GM23338 (cell line): ENCODE measurements around the gene DYNLT2. TPM values are rescaled to one million over a fixed set of nuclear protein-coding genes. Genes with fewer than 3 reads are reported as not detected.
"Not testable (repeated sequence)": the region's sequence is repeated elsewhere in the genome, so short reads cannot be mapped to it uniquely, and the experiment has no call there.

Experiments
- ATAC-seq: fragments of 200-7000 bp; cut with Tn5 transposase; 3 replicates; pipeline ENCODE4 v1.9.1; 2020
- DNase-seq: peaks from one replicate; pipeline ENCODE4 v3.0.0-alpha.2; 2015; ENCODE audit warnings: low spot score
- H2AFZ ChIP-seq: fragments of 200-600 bp; sonication (generic); 2 replicates; pipeline ENCODE4 v1.8.0; 2016; ENCODE audit warnings: antibody characterized with exemption, mild to moderate bottlenecking, moderate library complexity
- H3F3A ChIP-seq: fragments of 200-600 bp; sonication (generic); replicated peaks from 2 replicates; pipeline ENCODE4 v1.8.0; 2017; ENCODE audit warnings: antibody characterized with exemption, mixed run types, low read depth
- H3K27ac ChIP-seq: fragments of 200-600 bp; sonication (generic); 2 replicates; pipeline ENCODE4 v1.6.1; 2016; ENCODE audit warnings: low read depth
- H3K27me3 ChIP-seq: fragments of 200-600 bp; sonication (generic); 2 replicates; pipeline ENCODE4 v1.8.0; 2016; ENCODE audit warnings: mild to moderate bottlenecking, mixed run types, moderate library complexity; ENCODE audit not compliant: insufficient read depth
- H3K36me3 ChIP-seq: fragments of 200-600 bp; sonication (generic); 2 replicates; pipeline ENCODE4 v1.8.0; 2016; ENCODE audit warnings: mild to moderate bottlenecking; ENCODE audit not compliant: insufficient read depth
- H3K4me1 ChIP-seq: fragments of 200-600 bp; sonication (generic); 2 replicates; pipeline ENCODE4 v1.8.0; 2016; ENCODE audit warnings: mild to moderate bottlenecking, moderate library complexity; ENCODE audit not compliant: insufficient read depth
- H3K4me2 ChIP-seq: fragments of 200-600 bp; sonication (generic); 2 replicates; pipeline ENCODE4 v1.7.1; 2017; ENCODE audit warnings: mixed run types
- H3K4me3 ChIP-seq: fragments of 200-600 bp; sonication (generic); 2 replicates; pipeline ENCODE4 v1.6.1; 2016; ENCODE audit warnings: mixed run types
- H3K79me2 ChIP-seq: fragments of 200-600 bp; sonication (generic); replicated peaks from 2 replicates; pipeline ENCODE4 v1.8.0; 2017; ENCODE audit warnings: mild to moderate bottlenecking; ENCODE audit not compliant: insufficient read depth
- H3K9me2 ChIP-seq: fragments of 200-600 bp; sonication (generic); 2 replicates; pipeline ENCODE4 v1.8.0; 2017; ENCODE audit not compliant: insufficient read depth
- H4K20me1 ChIP-seq: fragments of 200-600 bp; sonication (generic); replicated peaks from 2 replicates; pipeline ENCODE4 v1.8.0; 2017; ENCODE audit warnings: mild to moderate bottlenecking; ENCODE audit not compliant: insufficient read depth
- H3K27ac Mint-ChIP-seq: 2 replicates; pipeline ENCODE4 v1.8.0; 2020; ENCODE audit warnings: inconsistent platforms, mild to moderate bottlenecking, moderate library complexity, mixed read lengths
- H3K27me3 Mint-ChIP-seq: 3 replicates; pipeline ENCODE4 v1.8.0; 2022; ENCODE audit warnings: low read depth, mild to moderate bottlenecking, moderate library complexity, mixed read lengths, inconsistent platforms; ENCODE audit not compliant: insufficient read depth, poor library complexity
- H3K36me3 Mint-ChIP-seq: 3 replicates; pipeline ENCODE4 v1.8.0; 2021; ENCODE audit warnings: low read depth, mild to moderate bottlenecking, inconsistent platforms, moderate library complexity, mixed read lengths
- H3K4me1 Mint-ChIP-seq: 3 replicates; pipeline ENCODE4 v1.8.0; 2020; ENCODE audit warnings: mild to moderate bottlenecking, inconsistent platforms, mixed read lengths
- H3K4me3 Mint-ChIP-seq: 3 replicates; pipeline ENCODE4 v1.8.0; 2021; ENCODE audit warnings: moderate library complexity, mild to moderate bottlenecking, inconsistent platforms, mixed read lengths
- H3K9me3 Mint-ChIP-seq: 3 replicates; pipeline ENCODE4 v1.8.0; 2020; ENCODE audit warnings: moderate library complexity, mild to moderate bottlenecking, inconsistent platforms, mixed read lengths
- CREB1 ChIP-seq: fragments of 250-450 bp; sonication (Bioruptor Pico); IDR thresholded peaks from 2 replicates; pipeline ENCODE4 v1.5.0; 2020; ENCODE audit warnings: low read depth, mild to moderate bottlenecking, moderate library complexity
- JUNB ChIP-seq: IDR thresholded peaks from one replicate; pipeline ENCODE4 v1.6.1; 2016; ENCODE audit warnings: antibody characterized with exemption; ENCODE audit not compliant: unreplicated experiment
- POLR2AphosphoS5 ChIP-seq: IDR thresholded peaks from 2 replicates; pipeline ENCODE4 v1.6.1; 2016; ENCODE audit warnings: antibody characterized with exemption, low read depth
- STAT1 ChIP-seq: IDR thresholded peaks from one replicate; pipeline ENCODE4 v1.6.1; 2016; ENCODE audit warnings: antibody characterized with exemption; ENCODE audit not compliant: unreplicated experiment
- ZNF331 ChIP-seq: fragments of 250-450 bp; sonication (Bioruptor Pico); IDR thresholded peaks from 2 replicates; pipeline ENCODE4 v1.5.0; 2020; ENCODE audit warnings: low read depth, mild to moderate bottlenecking, moderate library complexity
- ZNF462 ChIP-seq: fragments of 250-450 bp; sonication (Bioruptor Pico); IDR thresholded peaks from 2 replicates; pipeline ENCODE4 v1.5.0; 2020; ENCODE audit warnings: mild to moderate bottlenecking, moderate library complexity
- polyA plus RNA-seq: library from polyadenylated mRNA; unstranded; fragments of >200 nt; fragmentation: Nextera tagmentation; extraction: Ambion mirVana; gene quantifications from 2 replicates; pipeline ENCODE4 v1.2.1, GENCODE V29; 2016
- total RNA-seq: library from RNA; depleted of rRNA; stranded (reverse); fragments of >200 nt; shearing (Covaris generic); gene quantifications from 2 replicates; pipeline ENCODE4 v1.2.3, GENCODE V29; 2014
- TF ChIP-seq, protein P1 (sequence below), 2 experiments: fragments of 200-600 bp in 1 of 2; sonication (generic) in 1 of 2; conservative IDR thresholded peaks; 2 replicates each; pipeline versions ENCODE4 v1.5.1 to v1.6.1; 2016 to 2017; ENCODE audit warnings: antibody characterized with exemption in 2 of 2, low read depth in 2 of 2, mild to moderate bottlenecking in 2 of 2, moderate library complexity in 1 of 2
- TF ChIP-seq, protein P2 (sequence below): IDR thresholded peaks from 2 replicates; pipeline ENCODE4 v1.6.1; 2016; ENCODE audit warnings: antibody characterized with exemption

The DYNLT2 gene
- total and polyA plus RNA-seq, 2 experiments from 2014 or later = 2.8 to 4.4 TPM

- peaks cover 82% of the 10 kb centered on the region for H3K79me2 ChIP-seq
- H3F3A ChIP-seq, H3K27me3 ChIP-seq, H3K27ac ChIP-seq, H3K27ac Mint-ChIP-seq, H3K4me2 ChIP-seq, ATAC-seq, H3K27me3 Mint-ChIP-seq, H3K4me3 ChIP-seq, H3K9me2 ChIP-seq, H3K9me3 Mint-ChIP-seq, H3K4me3 Mint-ChIP-seq, H2AFZ ChIP-seq, H3K36me3 ChIP-seq: not testable (repeated sequence)
- peaks cover 21% of the 10 kb centered on the region for H3K4me1 Mint-ChIP-seq
- peaks cover 12% of the 10 kb centered on the region; the same call in 1 of the 2 replicates for H4K20me1 ChIP-seq
- peak; percentile 71 for DNase-seq
- H3K36me3 Mint-ChIP-seq = peaks cover 54% of the 10 kb centered on the region
- peaks cover 11% of the 10 kb centered on the region for H3K4me1 ChIP-seq
- TF ChIP-seq, protein P1, sequence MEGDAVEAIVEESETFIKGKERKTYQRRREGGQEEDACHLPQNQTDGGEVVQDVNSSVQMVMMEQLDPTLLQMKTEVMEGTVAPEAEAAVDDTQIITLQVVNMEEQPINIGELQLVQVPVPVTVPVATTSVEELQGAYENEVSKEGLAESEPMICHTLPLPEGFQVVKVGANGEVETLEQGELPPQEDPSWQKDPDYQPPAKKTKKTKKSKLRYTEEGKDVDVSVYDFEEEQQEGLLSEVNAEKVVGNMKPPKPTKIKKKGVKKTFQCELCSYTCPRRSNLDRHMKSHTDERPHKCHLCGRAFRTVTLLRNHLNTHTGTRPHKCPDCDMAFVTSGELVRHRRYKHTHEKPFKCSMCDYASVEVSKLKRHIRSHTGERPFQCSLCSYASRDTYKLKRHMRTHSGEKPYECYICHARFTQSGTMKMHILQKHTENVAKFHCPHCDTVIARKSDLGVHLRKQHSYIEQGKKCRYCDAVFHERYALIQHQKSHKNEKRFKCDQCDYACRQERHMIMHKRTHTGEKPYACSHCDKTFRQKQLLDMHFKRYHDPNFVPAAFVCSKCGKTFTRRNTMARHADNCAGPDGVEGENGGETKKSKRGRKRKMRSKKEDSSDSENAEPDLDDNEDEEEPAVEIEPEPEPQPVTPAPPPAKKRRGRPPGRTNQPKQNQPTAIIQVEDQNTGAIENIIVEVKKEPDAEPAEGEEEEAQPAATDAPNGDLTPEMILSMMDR (conservative IDR thresholded peaks at IDR 0.05; ENCODE audit: low read depth in 2 of 2) = peak; percentile 67 to 80
- 0 out of 2 replicates have a peak, but pooled peaks have one; percentile 17 for TF ChIP-seq ZNF462 (CRISPR knock-in tag)
Measured at GRCh38 chr6:169697115-169697514, 54.3 kb downstream of the DYNLT2 start.

DNA sequence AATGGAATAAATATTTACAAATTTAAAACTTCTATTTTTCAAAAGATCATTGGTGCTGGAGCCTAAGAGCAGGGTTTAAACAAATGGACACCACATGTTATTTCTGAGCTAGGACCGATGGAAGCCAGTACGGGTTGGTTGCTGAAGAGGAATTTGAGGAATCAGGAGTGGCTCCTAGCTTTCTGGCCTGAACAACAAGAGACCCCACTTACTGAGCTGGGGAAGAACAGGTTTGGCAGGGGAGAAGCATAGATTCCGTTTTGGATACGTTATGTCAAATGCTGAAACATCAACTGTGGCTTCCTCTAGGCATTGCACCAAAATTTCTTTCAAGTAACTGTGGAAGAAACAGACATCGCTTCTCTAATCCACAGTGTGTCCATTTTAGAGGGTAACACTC is 56.2 kb downstream of the DYNLT2 start:
- H3K27me3 ChIP-seq = no peaks in the 10 kb centered on the region
- DNase-seq (no peak), ATAC-seq (no peak)
- H3K27ac ChIP-seq = no peak overlapping the region
- Mint-ChIP-seq H3K36me3 (peaks cover 65% of the 10 kb centered on the region), H3K4me1 (peaks cover 19% of the 10 kb centered on the region), H3K9me3 (peaks cover 8% of the 10 kb centered on the region; the same call in 1 of the 3 replicates), H3K27me3 (peaks cover 13% of the 10 kb centered on the region), H3K27ac (no peak overlapping the region), H3K4me3 (no peak overlapping the region)
- no peak overlapping the region for H2AFZ ChIP-seq
- H3K4me3 ChIP-seq = no peak overlapping the region
- no peak overlapping the region for H3K4me2 ChIP-seq
- peaks cover 3% of the 10 kb centered on the region for H3K4me1 ChIP-seq
- peaks cover 86% of the 10 kb centered on the region for H3K79me2 ChIP-seq
- peaks cover 12% of the 10 kb centered on the region; the same call in 1 of the 2 replicates for H4K20me1 ChIP-seq
- H3F3A ChIP-seq = no peaks in the 10 kb centered on the region
- no peaks in the 10 kb centered on the region for H3K36me3 ChIP-seq
- H3K9me2 ChIP-seq = no peaks in the 10 kb centered on the region
- no peak for TF ChIP-seq STAT1
- TF ChIP-seq CREB1 = no peak
- TF ChIP-seq, protein P1 (conservative IDR thresholded peaks at IDR 0.05; ENCODE audit: low read depth in 2 of 2) = no peak
- no peak for TF ChIP-seq JUNB
- TF ChIP-seq, protein P2, sequence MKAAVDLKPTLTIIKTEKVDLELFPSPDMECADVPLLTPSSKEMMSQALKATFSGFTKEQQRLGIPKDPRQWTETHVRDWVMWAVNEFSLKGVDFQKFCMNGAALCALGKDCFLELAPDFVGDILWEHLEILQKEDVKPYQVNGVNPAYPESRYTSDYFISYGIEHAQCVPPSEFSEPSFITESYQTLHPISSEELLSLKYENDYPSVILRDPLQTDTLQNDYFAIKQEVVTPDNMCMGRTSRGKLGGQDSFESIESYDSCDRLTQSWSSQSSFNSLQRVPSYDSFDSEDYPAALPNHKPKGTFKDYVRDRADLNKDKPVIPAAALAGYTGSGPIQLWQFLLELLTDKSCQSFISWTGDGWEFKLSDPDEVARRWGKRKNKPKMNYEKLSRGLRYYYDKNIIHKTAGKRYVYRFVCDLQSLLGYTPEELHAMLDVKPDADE = no peak
- no peak for TF ChIP-seq ZNF331 (CRISPR knock-in tag)
- no peak for TF ChIP-seq POLR2AphosphoS5
